ENCODE results near the gene HK3.

GRCh38 chr5:176881816-176882566 is 17.2 kb downstream of the HK3 start:
- TF ChIP-seq CTCF (IDR thresholded peaks at IDR 0.05) (no peak), POLR2A (IDR thresholded peaks at IDR 0.05) (no peak)

All from right lobe of liver (tissue), 4 donors.